ENCODE data around the gene STAMBP. TPM values are rescaled to one million over a fixed set of nuclear protein-coding genes. Genes with fewer than 3 reads are reported as not detected.

STAMBP gene
- total and polyA plus RNA-seq, 2 donors (not counting 3 experiments of a cell fraction or from before 2014, with no cell fraction given) = 18.0 to 21.3 TPM

GRCh38 chr2:73838889-73839534 lies 10.3 kb downstream of the STAMBP start:
- Histone ChIP-seq H3K4me1 (ENCODE audit: control insufficient read depth, extremely low read depth, insufficient read depth, low read length) (no peaks in the 10 kb centered on the region), H4K20me1 (replicated peaks; ENCODE audit: control insufficient read depth, extremely low read depth, insufficient read depth, low read length) (no peaks in the 10 kb centered on the region), H2AFZ (ENCODE audit: low read depth, low read length) (no peak overlapping the region), H3K79me2 (ENCODE audit: control insufficient read depth, insufficient read depth, low read length) (no peaks in the 10 kb centered on the region), H3K9me1 (replicated peaks; ENCODE audit: control insufficient read depth, extremely low read depth, insufficient read depth, low read length) (no peaks in the 10 kb centered on the region), H3K4me2 (ENCODE audit: insufficient read depth, low read length) (no peak overlapping the region), H3K9ac (replicated peaks; ENCODE audit: extremely low read depth, insufficient read depth, low read length) (no peak overlapping the region), H3K36me3 (ENCODE audit: control insufficient read depth in 2 of 2, extremely low read depth in 1 of 2, insufficient read depth in 2 of 2, low read length in 2 of 2) (peaks cover 0 to 6% of the 10 kb centered on the region in 2 experiments), H3K27me3 (ENCODE audit: control insufficient read depth in 2 of 2, insufficient read depth in 2 of 2, low read length in 2 of 2) (no peaks in the 10 kb centered on the region), H3K27ac (ENCODE audit: insufficient read depth, low read depth, low read length) (no peak overlapping the region), H3K4me3 (replicated peaks in 1 of 3; ENCODE audit: insufficient read depth in 1 of 3, low read depth in 1 of 3, low read length in 3 of 3) (no peak overlapping the region), H3K9me3 (replicated peaks; ENCODE audit: control insufficient read depth, insufficient read depth, low read length) (no peaks in the 10 kb centered on the region)
- intact Hi-C loops (cut with micrococcal nuclease) = no loop called here
- FAIRE-seq (no peak), DNase-seq (ENCODE audit: low read depth, low spot score) (no peak)
- TF ChIP-seq JUN (IDR thresholded peaks at IDR 0.05; ENCODE audit: borderline replicate concordance, insufficient read depth, insufficient read length, low read depth) = no peak
- TF ChIP-seq GATA2 (IDR thresholded peaks at IDR 0.05; ENCODE audit: insufficient read depth, insufficient read length, low read depth, low read length) = no peak
- no peak for TF ChIP-seq CTCF (IDR thresholded peaks at IDR 0.05; ENCODE audit: extremely low read depth in 1 of 2, insufficient read depth in 1 of 2, low read depth in 1 of 2, low read length in 2 of 2)
- TF ChIP-seq EZH2 (IDR thresholded peaks at IDR 0.05; ENCODE audit: borderline replicate concordance, low read depth, low read length, severe bottlenecking) = no peak
- no peak for TF ChIP-seq POLR2AphosphoS5 (IDR thresholded peaks at IDR 0.05; ENCODE audit: insufficient read depth, low read depth, low read length)
- TF ChIP-seq, protein P1, sequence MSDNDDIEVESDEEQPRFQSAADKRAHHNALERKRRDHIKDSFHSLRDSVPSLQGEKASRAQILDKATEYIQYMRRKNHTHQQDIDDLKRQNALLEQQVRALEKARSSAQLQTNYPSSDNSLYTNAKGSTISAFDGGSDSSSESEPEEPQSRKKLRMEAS (IDR thresholded peaks at IDR 0.05; ENCODE audit: insufficient read depth, insufficient read length) = no peak
- no peak for TF ChIP-seq FOS (IDR thresholded peaks at IDR 0.05; ENCODE audit: borderline replicate concordance, insufficient read depth, low read length)
- no peak for TF ChIP-seq POLR2A (IDR thresholded peaks at IDR 0.05; ENCODE audit: low read depth, low read length)
- no peak for TF ChIP-seq MYC (IDR thresholded peaks at IDR 0.05; ENCODE audit: low read depth, low read length)
- ChIA-PET CTCF (interaction anchor here (0.6 to 3.0 kb wide), 7 partner anchors 9 to 86 kb away, joined by 3 to 10 read pairs (median 4); partner anchors contain the start of gene STAMBP), POLR2A (no interaction called here)
- dilution Hi-C loops (cut with MboI; ENCODE audit: extremely low pct_ligation_motif_present, low sequenced_read_pairs) = no loop called here
- no TSS peak for BruUV-seq (replicated peaks)
